ENCODE data around the gene EPRS1. TPM values are rescaled to one million over a fixed set of nuclear protein-coding genes. Genes with fewer than 3 reads are reported as not detected.
"Not testable (repeated sequence)": the region's sequence is repeated elsewhere in the genome, so short reads cannot be mapped to it uniquely, and the experiment has no call there.

EPRS1 gene
- total RNA-seq, 4 donors from 2014 or later, result 25.2 to 90.0 (median 62.9) TPM

- peak overlapping the region in 2 of 4 donors; percentile 87 to 89 for H3K27ac ChIP-seq
- H3K9me3 ChIP-seq, result no peaks in the 10 kb centered on the region
- TF ChIP-seq POLR2A (IDR thresholded peaks at IDR 0.05) (no peak), CTCF (IDR thresholded peaks at IDR 0.05) (no peak)
- no peaks in the 10 kb centered on the region for H3K27me3 ChIP-seq
- peak overlapping the region in 2 of 4 donors; percentile 84 to 94 for H3K4me3 ChIP-seq
- no peak for DNase-seq
- peaks cover 0 to 21% (median 1%) of the 10 kb centered on the region in 4 donors for H3K4me1 ChIP-seq
- peaks cover 0 to 2% (median 0%) of the 10 kb centered on the region in 3 donors for H3K36me3 ChIP-seq
Measured at GRCh38 chr1:220044678-220045355, 1.5 kb downstream of the EPRS1 start.

GRCh38 chr1:220043646-220044045 lies 2.7 kb downstream of the EPRS1 start:
- peaks cover 0 to 13% (median 0%) of the 10 kb centered on the region in 3 donors for H3K36me3 ChIP-seq
- no peak overlapping the region for H3K27ac ChIP-seq
- no peak overlapping the region for H3K4me3 ChIP-seq
- no peak for DNase-seq
- no peaks in the 10 kb centered on the region for H3K27me3 ChIP-seq
- no peaks in the 10 kb centered on the region for H3K9me3 ChIP-seq
- no peak for TF ChIP-seq POLR2A (IDR thresholded peaks at IDR 0.05)
- TF ChIP-seq CTCF (IDR thresholded peaks at IDR 0.05), result no peak
- H3K4me1 ChIP-seq, result peaks cover 0 to 32% (median 1%) of the 10 kb centered on the region in 4 donors

GRCh38 chr1:220040028-220040596 lies 6.2 kb downstream of the EPRS1 start:
- Histone ChIP-seq H3K4me1 (peaks cover 0 to 32% (median 0%) of the 10 kb centered on the region in 4 donors), H3K36me3 (peaks cover 0 to 18% (median 0%) of the 10 kb centered on the region in 3 donors), H3K27me3 (no peaks in the 10 kb centered on the region), H3K27ac (peak overlapping the region in 1 of 4 donors; percentile 32), H3K4me3 (no peak overlapping the region), H3K9me3 (no peaks in the 10 kb centered on the region)
- no peak for DNase-seq
- TF ChIP-seq POLR2A (IDR thresholded peaks at IDR 0.05), result no peak

- H3K27me3 ChIP-seq, result no peaks in the 10 kb centered on the region
- TF ChIP-seq POLR2A (IDR thresholded peaks at IDR 0.05), result no peak
- TF ChIP-seq CTCF (IDR thresholded peaks at IDR 0.05), result no peak
- H3K27ac ChIP-seq, result peak overlapping the region in 1 of 4 donors; percentile 2
- peaks cover 0 to 25% (median 0%) of the 10 kb centered on the region in 3 donors for H3K36me3 ChIP-seq
- peaks cover 0 to 17% (median 0%) of the 10 kb centered on the region in 4 donors for H3K4me1 ChIP-seq
- no peaks in the 10 kb centered on the region for H3K9me3 ChIP-seq
- no peak for DNase-seq
- H3K4me3 ChIP-seq, result no peak overlapping the region
Measured at GRCh38 chr1:220038640-220039039, 7.7 kb downstream of the EPRS1 start.

- H3K9me3 ChIP-seq, DNase-seq, H3K4me3 ChIP-seq, H3K27me3 ChIP-seq, H3K27ac ChIP-seq: not testable (repeated sequence)
- H3K36me3 ChIP-seq, result peaks cover 0 to 32% (median 0%) of the 10 kb centered on the region in 3 donors
- peaks cover 0 to 14% (median 0%) of the 10 kb centered on the region in 4 donors for H3K4me1 ChIP-seq
Measured at GRCh38 chr1:220037810-220038209, 8.5 kb downstream of the EPRS1 start.

GRCh38 chr1:220032911-220033310 lies 13.4 kb downstream of the EPRS1 start:
- TF ChIP-seq CTCF (IDR thresholded peaks at IDR 0.05), result no peak
- TF ChIP-seq POLR2A (IDR thresholded peaks at IDR 0.05), result no peak
- no peak overlapping the region for H3K27ac ChIP-seq
- peaks cover 0 to 58% (median 0%) of the 10 kb centered on the region in 3 donors for H3K36me3 ChIP-seq

More at GRCh38 chr1:220032911-220033310, 13.4 kb downstream of the EPRS1 start:
- Histone ChIP-seq H3K4me3 (no peak overlapping the region), H3K9me3 (no peaks in the 10 kb centered on the region), H3K4me1 (no peaks in the 10 kb centered on the region), H3K27me3 (no peaks in the 10 kb centered on the region)
- no peak for DNase-seq

Measured in Peyer's patch (tissue), 4 donors.